SK-N-SH treated with all-trans-retinoic acid at 6 μM for 48 hours (cell line): ENCODE data around the gene IER3.
A peak's percentile ranks its signal among the peaks of the same experiment; 100 is the strongest.

Experiments
- ATAC-seq: fragments of 200-7000 bp; cut with Tn5 transposase; 3 replicates; pipeline ENCODE4 v1.9.1; 2020; ENCODE audit warnings: mild to moderate bottlenecking, moderate library complexity
- ARNTL ChIP-seq: fragments of 450-650 bp; formaldehyde crosslinking; IDR thresholded peaks from 2 replicates; pipeline ENCODE4 v1.5.0; 2020; ENCODE audit warnings: low read depth, mild to moderate bottlenecking, moderate library complexity, borderline replicate concordance
- BACH2 ChIP-seq: fragments of 250-450 bp; sonication (Bioruptor Pico); IDR thresholded peaks from 2 replicates; pipeline ENCODE4 v1.9.0; 2021; ENCODE audit warnings: mild to moderate bottlenecking, borderline replicate concordance
- CSDC2 ChIP-seq: fragments of 250-450 bp; sonication (Bioruptor Pico); IDR thresholded peaks from 2 replicates; pipeline ENCODE4 v1.5.0; 2020; ENCODE audit warnings: mild to moderate bottlenecking, moderate library complexity
- ESRRG ChIP-seq: fragments of 250-450 bp; sonication (Bioruptor Pico); IDR thresholded peaks from 2 replicates; pipeline ENCODE4 v1.6.1; 2021; ENCODE audit warnings: mild to moderate bottlenecking
- GLIS3 ChIP-seq: fragments of 250-450 bp; sonication (Bioruptor Pico); IDR thresholded peaks from 2 replicates; pipeline ENCODE4 v1.5.0; 2020; ENCODE audit warnings: mild to moderate bottlenecking, moderate library complexity
- ISL1 ChIP-seq: fragments of 250-450 bp; sonication (Bioruptor Pico); IDR thresholded peaks from 2 replicates; pipeline ENCODE4 v2.1.2; 2022; ENCODE audit warnings: mild to moderate bottlenecking, moderate library complexity
- PPARA ChIP-seq: fragments of 250-450 bp; sonication (Bioruptor Pico); IDR thresholded peaks from 2 replicates; pipeline ENCODE4 v1.5.0; 2020; ENCODE audit warnings: mild to moderate bottlenecking, borderline replicate concordance
- RARB ChIP-seq: fragments of 250-450 bp; sonication (Bioruptor Pico); IDR thresholded peaks from 2 replicates; pipeline ENCODE4 v1.8.0; 2021; ENCODE audit warnings: mild to moderate bottlenecking, moderate library complexity
- SNAI2 ChIP-seq: fragments of 250-450 bp; sonication (Bioruptor Pico); IDR thresholded peaks from 2 replicates; pipeline ENCODE4 v1.5.0; 2020; ENCODE audit warnings: mild to moderate bottlenecking, moderate library complexity
- TCF4 ChIP-seq: fragments of 250-450 bp; sonication (Bioruptor Pico); IDR thresholded peaks from 2 replicates; pipeline ENCODE4 v1.8.0; 2021; ENCODE audit warnings: mild to moderate bottlenecking, moderate library complexity, borderline replicate concordance
- TOX ChIP-seq: fragments of 250-450 bp; sonication (Bioruptor Pico); IDR thresholded peaks from 2 replicates; pipeline ENCODE4 v1.8.0; 2021; ENCODE audit warnings: mild to moderate bottlenecking, moderate library complexity, borderline replicate concordance
- TSHZ2 ChIP-seq: fragments of 250-450 bp; sonication (Bioruptor Pico); IDR thresholded peaks from 2 replicates; pipeline ENCODE4 v1.5.0; 2020; ENCODE audit warnings: mild to moderate bottlenecking, moderate library complexity
- ZC3H10 ChIP-seq: fragments of 250-450 bp; sonication (Bioruptor Pico); IDR thresholded peaks from 2 replicates; pipeline ENCODE4 v1.5.1; 2021; ENCODE audit warnings: mild to moderate bottlenecking, moderate library complexity
- ZFP3 ChIP-seq: fragments of 250-450 bp; sonication (Bioruptor Pico); IDR thresholded peaks from 2 replicates; pipeline ENCODE4 v1.5.0; 2020; ENCODE audit warnings: mild to moderate bottlenecking, moderate library complexity
- ZFP30 ChIP-seq: fragments of 450-650 bp; formaldehyde crosslinking; IDR thresholded peaks from 2 replicates; pipeline ENCODE4 v1.5.0; 2022; ENCODE audit warnings: mild to moderate bottlenecking, moderate library complexity
- ZNF565 ChIP-seq: fragments of 450-650 bp; formaldehyde crosslinking; conservative IDR thresholded peaks from 2 replicates; pipeline ENCODE4 v1.5.0; 2020; ENCODE audit warnings: low read depth, mild to moderate bottlenecking, moderate library complexity
- ZNF70 ChIP-seq: fragments of 450-650 bp; formaldehyde crosslinking; IDR thresholded peaks from 2 replicates; pipeline ENCODE4 v1.5.0; 2020; ENCODE audit warnings: mild to moderate bottlenecking, moderate library complexity
- ZNF8 ChIP-seq: fragments of 450-650 bp; formaldehyde crosslinking; IDR thresholded peaks from 2 replicates; pipeline ENCODE4 v1.5.0; 2020; ENCODE audit warnings: mild to moderate bottlenecking, moderate library complexity
- TF ChIP-seq, protein P1 (sequence below): fragments of 250-450 bp; sonication (Bioruptor Pico); IDR thresholded peaks from 2 replicates; pipeline ENCODE4 v1.5.1; 2021; ENCODE audit warnings: mild to moderate bottlenecking, moderate library complexity
- TF ChIP-seq, protein P2 (sequence below): fragments of 250-450 bp; sonication (Bioruptor Pico); IDR thresholded peaks from 2 replicates; pipeline ENCODE4 v1.8.0; 2020; ENCODE audit warnings: mild to moderate bottlenecking, moderate library complexity, borderline replicate concordance

The IER3 gene

DNA sequence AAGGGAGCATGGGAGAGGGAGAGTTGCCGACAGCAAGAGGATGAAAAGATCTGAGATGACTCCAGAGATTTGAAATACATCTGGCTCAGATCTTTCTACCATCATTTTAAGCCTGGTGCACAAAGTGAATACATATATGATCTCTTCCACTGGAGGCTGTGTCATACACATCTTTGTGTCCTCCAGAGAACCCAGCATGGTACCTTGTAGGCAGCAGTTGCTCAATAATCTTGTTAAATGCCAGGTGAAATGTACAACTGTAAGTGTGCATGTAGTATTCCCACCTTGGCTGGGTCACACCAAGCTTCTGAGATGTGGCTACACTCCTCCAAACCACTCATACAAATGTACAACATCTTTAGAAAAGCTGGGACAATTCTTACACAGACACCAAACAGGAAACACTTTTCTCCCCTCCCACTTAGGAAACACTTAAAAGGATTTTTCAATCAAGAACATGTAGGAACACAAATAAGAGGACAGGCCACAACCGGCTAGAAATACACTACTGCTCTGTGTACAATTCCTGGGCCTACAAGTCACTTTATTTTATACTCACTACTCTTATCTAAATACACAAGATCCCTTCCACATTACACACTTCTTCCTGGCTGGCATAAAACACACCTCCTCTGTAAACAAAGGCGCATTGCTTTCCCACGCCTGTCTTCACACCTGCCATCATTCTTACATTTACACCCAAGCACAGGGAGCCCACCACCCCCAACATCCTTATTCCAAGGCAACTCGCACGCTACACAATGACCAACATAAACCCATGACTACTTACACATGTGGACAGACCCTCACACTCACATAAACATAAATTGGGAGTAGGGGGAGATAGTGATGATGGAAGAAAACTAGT lies 3.8 kb upstream of the IER3 start (continued):
- TF ChIP-seq ZNF565 = no peak

- no peak for ATAC-seq
- TF ChIP-seq ZC3H10 (CRISPR knock-in tag) = no peak
- TF ChIP-seq BACH2 = no peak
- TF ChIP-seq PPARA (CRISPR knock-in tag) = no peak
- TF ChIP-seq ZNF565 = no peak
- TF ChIP-seq ZFP3 = no peak
- TF ChIP-seq ISL1 = no peak
These were observed 2.9 kb upstream of the IER3 start for GRCh38 chr6:30747300-30747687.

- ATAC-seq = no peak
- no peak for TF ChIP-seq PPARA (CRISPR knock-in tag)
- TF ChIP-seq TOX (CRISPR knock-in tag) = no peak
- TF ChIP-seq, protein P1, sequence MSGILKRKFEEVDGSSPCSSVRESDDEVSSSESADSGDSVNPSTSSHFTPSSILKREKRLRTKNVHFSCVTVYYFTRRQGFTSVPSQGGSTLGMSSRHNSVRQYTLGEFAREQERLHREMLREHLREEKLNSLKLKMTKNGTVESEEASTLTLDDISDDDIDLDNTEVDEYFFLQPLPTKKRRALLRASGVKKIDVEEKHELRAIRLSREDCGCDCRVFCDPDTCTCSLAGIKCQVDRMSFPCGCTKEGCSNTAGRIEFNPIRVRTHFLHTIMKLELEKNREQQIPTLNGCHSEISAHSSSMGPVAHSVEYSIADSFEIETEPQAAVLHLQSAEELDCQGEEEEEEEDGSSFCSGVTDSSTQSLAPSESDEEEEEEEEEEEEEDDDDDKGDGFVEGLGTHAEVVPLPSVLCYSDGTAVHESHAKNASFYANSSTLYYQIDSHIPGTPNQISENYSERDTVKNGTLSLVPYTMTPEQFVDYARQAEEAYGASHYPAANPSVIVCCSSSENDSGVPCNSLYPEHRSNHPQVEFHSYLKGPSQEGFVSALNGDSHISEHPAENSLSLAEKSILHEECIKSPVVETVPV = no peak
- TF ChIP-seq ZFP3 = peak; percentile 70
- no peak for TF ChIP-seq GLIS3
- TF ChIP-seq ESRRG (CRISPR knock-in tag) = no peak
- TF ChIP-seq BACH2 = no peak
- TF ChIP-seq RARB (CRISPR knock-in tag) = no peak
- no peak for TF ChIP-seq ZFP30 (CRISPR knock-in tag)
- 0 out of 2 replicates have a peak, but pooled peaks have one; percentile 12 for TF ChIP-seq TSHZ2 (CRISPR knock-in tag)
- 0 out of 2 replicates have a peak, but pooled peaks have one; percentile 72 for TF ChIP-seq CSDC2 (CRISPR knock-in tag)
- no peak for TF ChIP-seq ZNF8
- TF ChIP-seq ZNF70 = no peak
- TF ChIP-seq, all 23 proteins: peak for 3
These were observed 971 bp downstream of the IER3 start for GRCh38 chr6:30743099-30744053.

- TF ChIP-seq TCF4 (no peak), GLIS3 (no peak; the same call in 1 of the 2 replicates), ARNTL (CRISPR knock-in tag) (no peak), ZNF565 (no peak), SNAI2 (CRISPR knock-in tag) (0 out of 2 replicates have a peak, but pooled peaks have one; percentile 8)
- TF ChIP-seq, protein P2, sequence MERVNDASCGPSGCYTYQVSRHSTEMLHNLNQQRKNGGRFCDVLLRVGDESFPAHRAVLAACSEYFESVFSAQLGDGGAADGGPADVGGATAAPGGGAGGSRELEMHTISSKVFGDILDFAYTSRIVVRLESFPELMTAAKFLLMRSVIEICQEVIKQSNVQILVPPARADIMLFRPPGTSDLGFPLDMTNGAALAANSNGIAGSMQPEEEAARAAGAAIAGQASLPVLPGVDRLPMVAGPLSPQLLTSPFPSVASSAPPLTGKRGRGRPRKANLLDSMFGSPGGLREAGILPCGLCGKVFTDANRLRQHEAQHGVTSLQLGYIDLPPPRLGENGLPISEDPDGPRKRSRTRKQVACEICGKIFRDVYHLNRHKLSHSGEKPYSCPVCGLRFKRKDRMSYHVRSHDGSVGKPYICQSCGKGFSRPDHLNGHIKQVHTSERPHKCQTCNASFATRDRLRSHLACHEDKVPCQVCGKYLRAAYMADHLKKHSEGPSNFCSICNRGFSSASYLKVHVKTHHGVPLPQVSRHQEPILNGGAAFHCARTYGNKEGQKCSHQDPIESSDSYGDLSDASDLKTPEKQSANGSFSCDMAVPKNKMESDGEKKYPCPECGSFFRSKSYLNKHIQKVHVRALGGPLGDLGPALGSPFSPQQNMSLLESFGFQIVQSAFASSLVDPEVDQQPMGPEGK (CRISPR knock-in tag) = peak; percentile 95
- TF ChIP-seq, all 23 proteins: peak for 2
- peak; percentile 95 for ATAC-seq
These were observed 1.8 kb downstream of the IER3 start, which contains the start of gene FLOT1 for GRCh38 chr6:30742316-30743098. FLOT1 (minus strand) TSS chr6:30742687; CDS start chr6:30742189, 498 bp downstream.
